ENCODE results near the gene TARDBP.
"Not testable (repeated sequence)": the region's sequence is repeated elsewhere in the genome, so short reads cannot be mapped to it uniquely, and the experiment has no call there.

The TARDBP gene

DNA sequence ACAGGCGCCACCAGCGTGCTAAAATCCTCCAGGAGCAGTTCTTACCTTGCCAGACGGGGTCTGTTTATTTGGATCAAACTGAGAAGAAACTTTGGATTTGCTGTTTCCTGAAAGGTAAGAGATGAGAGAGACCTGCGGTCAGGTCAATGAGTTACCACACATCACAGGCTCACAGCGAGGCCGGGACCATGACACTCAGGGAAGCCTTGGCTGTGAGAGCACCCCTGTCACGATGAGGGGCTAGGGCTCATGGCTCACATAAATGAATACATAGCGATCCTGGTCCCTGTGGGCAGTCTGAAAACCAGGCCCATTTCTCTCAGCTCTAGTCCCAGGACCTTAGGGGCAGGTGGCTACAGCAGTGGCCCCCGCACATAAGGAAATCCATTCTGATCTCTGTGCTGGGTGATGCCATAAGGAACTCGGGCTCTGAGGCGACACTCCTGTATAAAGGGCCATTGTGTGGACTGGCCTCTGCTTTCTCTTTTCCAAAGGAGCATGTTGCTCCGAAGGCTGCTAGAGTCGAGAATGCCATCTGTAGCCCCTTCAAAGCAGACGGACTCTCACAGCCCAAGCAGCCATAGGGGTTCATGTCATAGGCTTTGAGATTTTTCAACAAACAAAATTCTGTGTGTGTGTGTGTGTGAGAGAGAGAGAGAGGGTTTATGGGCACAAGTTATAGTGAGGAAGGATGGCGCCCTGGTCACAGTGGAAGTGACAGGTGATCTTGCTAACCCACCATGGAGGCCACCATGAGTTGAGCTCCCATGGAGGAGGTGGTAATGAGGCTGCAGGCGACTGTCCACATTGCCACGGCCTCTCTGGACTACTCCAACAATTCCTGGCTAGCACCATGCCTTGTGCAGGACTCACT lies 56.4 kb downstream of the TARDBP start:
- no peaks in the 10 kb centered on the region for H3K27me3 ChIP-seq (replicated peaks; ENCODE audit: control insufficient read depth, insufficient read depth, low read length)
- no peak overlapping the region for H3K4me3 ChIP-seq (replicated peaks; ENCODE audit: low read depth, low read length)
- TF ChIP-seq, protein P1, sequence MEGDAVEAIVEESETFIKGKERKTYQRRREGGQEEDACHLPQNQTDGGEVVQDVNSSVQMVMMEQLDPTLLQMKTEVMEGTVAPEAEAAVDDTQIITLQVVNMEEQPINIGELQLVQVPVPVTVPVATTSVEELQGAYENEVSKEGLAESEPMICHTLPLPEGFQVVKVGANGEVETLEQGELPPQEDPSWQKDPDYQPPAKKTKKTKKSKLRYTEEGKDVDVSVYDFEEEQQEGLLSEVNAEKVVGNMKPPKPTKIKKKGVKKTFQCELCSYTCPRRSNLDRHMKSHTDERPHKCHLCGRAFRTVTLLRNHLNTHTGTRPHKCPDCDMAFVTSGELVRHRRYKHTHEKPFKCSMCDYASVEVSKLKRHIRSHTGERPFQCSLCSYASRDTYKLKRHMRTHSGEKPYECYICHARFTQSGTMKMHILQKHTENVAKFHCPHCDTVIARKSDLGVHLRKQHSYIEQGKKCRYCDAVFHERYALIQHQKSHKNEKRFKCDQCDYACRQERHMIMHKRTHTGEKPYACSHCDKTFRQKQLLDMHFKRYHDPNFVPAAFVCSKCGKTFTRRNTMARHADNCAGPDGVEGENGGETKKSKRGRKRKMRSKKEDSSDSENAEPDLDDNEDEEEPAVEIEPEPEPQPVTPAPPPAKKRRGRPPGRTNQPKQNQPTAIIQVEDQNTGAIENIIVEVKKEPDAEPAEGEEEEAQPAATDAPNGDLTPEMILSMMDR (IDR thresholded peaks at IDR 0.05; ENCODE audit: insufficient read depth, low read length, poor library complexity, severe bottlenecking) = no peak
- peaks cover 43% of the 10 kb centered on the region for H3K36me3 ChIP-seq (ENCODE audit: control insufficient read depth, insufficient read depth, low read length)
- DNase-seq (ENCODE audit: extremely low read depth, insufficient read length) = no peak

DNA sequence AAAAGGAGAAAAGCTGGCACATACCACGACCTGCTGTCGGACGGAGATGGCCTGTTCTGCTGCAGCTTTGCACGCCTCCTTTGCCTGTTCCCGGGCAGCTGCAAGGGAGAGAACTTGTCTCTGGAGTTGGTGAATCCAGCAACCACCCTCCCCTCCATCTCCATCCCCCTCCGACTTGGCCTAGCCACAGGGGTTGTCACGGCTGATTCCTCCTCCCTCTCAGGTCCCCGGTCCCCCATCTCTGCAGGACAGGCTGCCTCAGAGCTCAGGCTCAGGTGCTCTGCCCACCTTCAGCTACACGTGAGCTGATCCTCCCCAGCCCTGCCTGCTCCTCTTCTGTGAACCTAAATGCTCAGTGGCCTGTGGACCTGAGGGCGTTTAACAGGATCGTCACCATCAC lies 58.4 kb downstream of the TARDBP start:
- Histone ChIP-seq H3K36me3 (ENCODE audit: control insufficient read depth, insufficient read depth, low read length) (peaks cover 43% of the 10 kb centered on the region), H3K4me3 (replicated peaks; ENCODE audit: low read depth, low read length) (no peak overlapping the region), H3K27me3 (replicated peaks; ENCODE audit: control insufficient read depth, insufficient read depth, low read length) (no peaks in the 10 kb centered on the region)
- DNase-seq (ENCODE audit: extremely low read depth, insufficient read length) = no peak
- TF ChIP-seq, protein P1 (IDR thresholded peaks at IDR 0.05; ENCODE audit: insufficient read depth, low read length, poor library complexity, severe bottlenecking) = no peak

DNA sequence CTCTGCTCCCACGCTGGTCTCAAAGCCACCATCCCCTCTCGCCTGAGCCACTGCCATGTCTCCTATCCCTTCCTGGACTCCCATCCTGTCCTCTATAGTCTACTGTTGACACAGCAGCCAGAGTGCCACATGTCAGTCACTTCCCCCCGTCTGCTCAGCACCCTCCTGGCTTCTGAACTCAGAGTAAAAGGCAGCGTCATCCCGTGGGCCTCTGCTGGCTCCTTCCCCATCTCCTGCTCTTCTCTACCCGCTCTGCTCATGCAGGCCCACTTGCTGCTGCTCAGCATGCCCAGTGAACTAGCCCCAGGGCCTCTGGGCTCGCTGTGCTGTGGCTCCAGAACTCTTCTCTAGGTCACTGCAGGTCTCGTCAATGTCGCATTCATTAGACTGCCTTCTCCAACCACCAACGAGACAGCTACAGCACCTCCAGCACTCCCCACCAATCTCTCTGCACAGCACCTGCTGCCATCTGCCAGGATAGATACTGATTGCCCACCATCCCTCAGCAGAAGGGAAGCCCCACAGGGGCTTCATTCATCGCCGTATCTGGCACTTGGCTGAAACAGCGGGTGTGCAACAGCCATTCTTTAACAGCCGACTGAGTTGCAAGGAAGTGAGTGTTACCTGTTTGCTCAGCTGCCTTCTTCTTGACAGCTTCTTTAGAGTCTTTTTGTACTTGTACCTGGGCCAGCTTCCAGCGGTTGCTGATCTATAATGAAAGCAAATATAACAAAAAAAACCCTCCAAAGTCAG lies 59.2 kb downstream of the TARDBP start:
- Histone ChIP-seq H3K36me3 (ENCODE audit: control insufficient read depth, insufficient read depth, low read length) (peaks cover 46% of the 10 kb centered on the region), H3K4me3 (replicated peaks; ENCODE audit: low read depth, low read length) (no peak overlapping the region), H3K27me3 (replicated peaks; ENCODE audit: control insufficient read depth, insufficient read depth, low read length) (no peaks in the 10 kb centered on the region)
- TF ChIP-seq, protein P1 (IDR thresholded peaks at IDR 0.05; ENCODE audit: insufficient read depth, low read length, poor library complexity, severe bottlenecking) = no peak
- DNase-seq (ENCODE audit: extremely low read depth, insufficient read length) = no peak

DNA sequence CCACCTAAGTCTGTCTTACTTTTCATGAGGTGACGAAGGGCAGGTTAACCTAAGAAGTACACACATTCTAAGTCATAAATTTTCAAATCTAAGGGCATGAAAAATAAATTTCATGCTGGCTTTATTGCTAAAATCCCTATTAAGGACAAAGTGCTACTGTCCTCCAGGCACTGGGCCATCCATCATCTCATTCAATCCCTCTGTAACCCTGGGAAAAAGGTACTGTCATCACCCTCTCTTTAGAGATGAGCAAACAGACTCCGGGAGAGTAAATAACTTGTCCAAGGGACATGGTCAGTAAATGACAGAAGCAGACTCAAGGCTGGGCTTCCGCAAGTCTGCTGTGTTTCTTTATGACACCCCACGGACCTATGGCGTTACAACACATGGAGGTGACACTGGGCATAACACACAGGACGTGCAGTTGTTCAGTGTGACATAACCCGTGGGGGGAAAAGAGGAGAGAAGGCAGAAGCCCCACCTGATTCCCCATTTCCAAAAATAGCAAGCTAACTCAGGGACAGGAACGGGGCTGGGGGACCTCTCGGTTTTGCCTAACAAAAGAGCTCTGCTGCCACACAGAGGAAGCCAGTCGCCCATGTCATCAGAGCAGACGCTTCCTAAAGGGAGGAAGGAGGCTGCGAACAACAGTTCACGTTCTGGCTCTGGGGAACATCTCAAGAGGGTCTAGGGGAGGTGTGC lies 59.9 kb downstream of the TARDBP start:
- DNase-seq (ENCODE audit: extremely low read depth, insufficient read length) = peak; percentile 28
- TF ChIP-seq, protein P1 (IDR thresholded peaks at IDR 0.05; ENCODE audit: insufficient read depth, low read length, poor library complexity, severe bottlenecking) = peak; percentile 58
- no peak overlapping the region for H3K4me3 ChIP-seq (replicated peaks; ENCODE audit: low read depth, low read length)
- H3K27me3 ChIP-seq (replicated peaks; ENCODE audit: control insufficient read depth, insufficient read depth, low read length) = no peaks in the 10 kb centered on the region
- peaks cover 49% of the 10 kb centered on the region for H3K36me3 ChIP-seq (ENCODE audit: control insufficient read depth, insufficient read depth, low read length)

DNA sequence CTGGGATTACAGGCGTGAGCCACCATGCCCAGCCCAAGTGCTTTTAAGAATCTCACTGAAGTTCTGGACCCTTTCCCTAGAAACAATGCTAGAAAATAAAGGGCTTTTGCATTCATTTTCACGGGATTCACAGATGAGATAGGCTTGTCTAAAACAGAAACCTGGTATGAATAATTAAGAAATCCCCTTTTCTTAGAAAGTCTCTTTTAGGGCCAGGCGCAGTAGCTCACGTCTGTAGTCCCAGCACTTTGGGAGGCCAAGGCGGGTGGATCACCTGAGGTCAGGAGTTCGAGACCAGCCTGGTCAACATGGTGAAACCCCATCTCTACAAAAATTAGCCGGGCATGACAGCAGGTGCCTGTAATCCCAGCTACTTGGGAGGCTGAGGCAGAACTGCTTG lies 60.9 kb downstream of the TARDBP start:
- DNase-seq (ENCODE audit: extremely low read depth, insufficient read length) = peak; percentile 52
- H3K4me3 ChIP-seq (replicated peaks; ENCODE audit: low read depth, low read length); H3K27me3 ChIP-seq (replicated peaks; ENCODE audit: control insufficient read depth, insufficient read depth, low read length): not testable (repeated sequence)
- peaks cover 41% of the 10 kb centered on the region for H3K36me3 ChIP-seq (ENCODE audit: control insufficient read depth, insufficient read depth, low read length)
